PC-9 (cell line): ENCODE data around the gene PIGN.

ENCODE experiments used
- EZH2 ChIP-seq: fragments of 200-600 bp; sonication (generic); IDR thresholded peaks from 2 replicates; pipeline ENCODE4 v1.8.0; 2017; ENCODE audit warnings: antibody characterized with exemption, low read depth
- TF ChIP-seq, protein P1 (sequence below): fragments of 200-600 bp; sonication (generic); conservative IDR thresholded peaks from 2 replicates; pipeline ENCODE4 v1.6.1; 2017; ENCODE audit warnings: mixed run types, antibody characterized with exemption, mild to moderate bottlenecking, moderate library complexity

DNA sequence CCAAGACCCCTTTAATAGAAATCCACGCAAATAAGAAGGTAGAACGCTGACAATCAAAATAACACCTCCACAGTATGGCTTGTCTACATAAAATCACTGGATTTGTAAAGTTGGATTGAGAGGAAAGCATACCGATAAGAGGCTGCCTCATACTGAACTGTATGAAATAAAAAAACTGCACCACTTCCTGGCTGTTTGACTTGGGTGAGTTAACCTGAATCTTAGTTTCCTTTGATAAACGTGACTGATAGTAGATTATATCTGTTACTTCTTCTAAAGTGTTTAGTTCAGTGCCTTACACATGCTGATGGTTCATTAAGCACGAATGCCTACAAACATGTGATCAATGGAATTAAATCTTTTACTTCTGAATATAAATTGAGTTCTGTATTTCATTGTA, 153.6 kb downstream of the PIGN start:
- TF ChIP-seq, protein P1, sequence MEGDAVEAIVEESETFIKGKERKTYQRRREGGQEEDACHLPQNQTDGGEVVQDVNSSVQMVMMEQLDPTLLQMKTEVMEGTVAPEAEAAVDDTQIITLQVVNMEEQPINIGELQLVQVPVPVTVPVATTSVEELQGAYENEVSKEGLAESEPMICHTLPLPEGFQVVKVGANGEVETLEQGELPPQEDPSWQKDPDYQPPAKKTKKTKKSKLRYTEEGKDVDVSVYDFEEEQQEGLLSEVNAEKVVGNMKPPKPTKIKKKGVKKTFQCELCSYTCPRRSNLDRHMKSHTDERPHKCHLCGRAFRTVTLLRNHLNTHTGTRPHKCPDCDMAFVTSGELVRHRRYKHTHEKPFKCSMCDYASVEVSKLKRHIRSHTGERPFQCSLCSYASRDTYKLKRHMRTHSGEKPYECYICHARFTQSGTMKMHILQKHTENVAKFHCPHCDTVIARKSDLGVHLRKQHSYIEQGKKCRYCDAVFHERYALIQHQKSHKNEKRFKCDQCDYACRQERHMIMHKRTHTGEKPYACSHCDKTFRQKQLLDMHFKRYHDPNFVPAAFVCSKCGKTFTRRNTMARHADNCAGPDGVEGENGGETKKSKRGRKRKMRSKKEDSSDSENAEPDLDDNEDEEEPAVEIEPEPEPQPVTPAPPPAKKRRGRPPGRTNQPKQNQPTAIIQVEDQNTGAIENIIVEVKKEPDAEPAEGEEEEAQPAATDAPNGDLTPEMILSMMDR = no peak
- TF ChIP-seq EZH2 = no peak
